HCT116 (cell line): ENCODE measurements around the gene GALNT18. TPM values are rescaled to one million over a fixed set of nuclear protein-coding genes. Genes with fewer than 3 reads are reported as not detected.

ENCODE experiments used
- ATAC-seq: fragments of 200-7000 bp; cut with Tn5 transposase; 2 replicates; pipeline ENCODE4 v1.9.1; 2020; ENCODE audit warnings: mild to moderate bottlenecking, moderate library complexity
- BruUV-seq: library from RNA; stranded (reverse); fragments of 400-500 nt; replicated peaks from 2 replicates; lab custom pipeline; 2021; lab: Mats Ljungman, UMichigan
- CTCF ChIA-PET: fragments of 300-600 bp; sonication (Branson Sonifier 250); formaldehyde crosslinking; loops from one replicate; lab custom pipeline; 2021; ENCODE audit warnings: antibody characterized with exemption; lab: Charles Lee
- POLR2A ChIA-PET: fragments of 300-600, 350-600 bp; sonication (Branson Sonifier 250); formaldehyde crosslinking; loops from one replicate; lab custom pipeline; 2021; ENCODE audit warnings: antibody characterized with exemption; lab: Charles Lee
- RAD21 ChIA-PET, 2 experiments: fragments of 300-600 bp; sonication (Branson Sonifier 250); formaldehyde crosslinking; loops; one replicate each; lab custom pipeline; 2023; ENCODE audit warnings: low total read pairs in 2 of 2; ENCODE audit not compliant: uncharacterized antibody in 2 of 2, unreplicated experiment in 2 of 2, low non-redundant PET in 1 of 2; lab: Charles Lee
- DNase-seq: peaks from one replicate; pipeline ENCODE4 v3.0.0-alpha.2; 2010; ENCODE audit warnings: low read depth, low spot score
- H2AFZ ChIP-seq: fragments of 200-600 bp; shearing (Covaris generic), sonication (generic); 2 replicates; pipeline ENCODE4 v1.6.1; 2017; ENCODE audit warnings: low read depth, mixed run types, mixed read lengths, antibody characterized with exemption, low read length; ENCODE audit not compliant: poor library complexity, severe bottlenecking
- H3K27ac ChIP-seq: 2 replicates; pipeline ENCODE4 v1.5.1; 2012; ENCODE audit warnings: low read depth, low read length
- H3K27me3 ChIP-seq: fragments of 200-600 bp; sonication (generic); 2 replicates; pipeline ENCODE4 v1.6.1; 2016; ENCODE audit warnings: mixed run types, low read length, mixed read lengths; ENCODE audit not compliant: insufficient read depth
- H3K36me3 ChIP-seq, 2 experiments: fragments of 200-500 bp in 1 of 2; fragments of 200-600 bp in 1 of 2; sonication (Bioruptor generic) in 1 of 2; sonication (generic) in 1 of 2; 2 replicates each; pipeline versions ENCODE4 v1.5.1 to v1.6.1; 2014 to 2016; ENCODE audit warnings: low read length in 2 of 2, inconsistent platforms in 1 of 2, mixed read lengths in 1 of 2, mixed run types in 1 of 2; ENCODE audit not compliant: insufficient read depth in 2 of 2, control insufficient read depth in 1 of 2
- H3K4me1 ChIP-seq, 2 experiments: fragments of 200-600 bp in 1 of 2; sonication (generic) in 1 of 2; 2 replicates each; pipeline versions ENCODE4 v1.5.1 to v1.6.1; 2012 to 2017; ENCODE audit warnings: low read length in 2 of 2, inconsistent platforms in 1 of 2, mild to moderate bottlenecking in 1 of 2, mixed read lengths in 1 of 2, mixed run types in 1 of 2, moderate library complexity in 1 of 2; ENCODE audit not compliant: insufficient read depth in 2 of 2, control insufficient read depth in 1 of 2
- H3K4me2 ChIP-seq: fragments of 200-600 bp; sonication (generic); 2 replicates; pipeline ENCODE4 v1.6.1; 2017; ENCODE audit warnings: mixed run types, low read length, mixed read lengths
- H3K4me3 ChIP-seq, 2 experiments: fragments of 200-600 bp in 1 of 2; sonication (generic) in 1 of 2; replicated peaks in 1 of 2; 2 replicates each; pipeline ENCODE4 v1.5.1; 2011 to 2016; ENCODE audit warnings: low read length in 2 of 2, control low read depth in 1 of 2, low read depth in 1 of 2, mild to moderate bottlenecking in 1 of 2, mixed read lengths in 1 of 2, mixed run types in 1 of 2
- H3K79me2 ChIP-seq: fragments of 200-600 bp; sonication (generic); 2 replicates; pipeline ENCODE4 v1.6.1; 2017; ENCODE audit warnings: mild to moderate bottlenecking, mixed run types, low read length, moderate library complexity, mixed read lengths; ENCODE audit not compliant: insufficient read depth
- H3K9ac ChIP-seq: fragments of 200-600 bp; sonication (generic); 2 replicates; pipeline ENCODE4 v1.6.1; 2016; ENCODE audit warnings: low read length, mixed read lengths
- H3K9me2 ChIP-seq: fragments of 200-600 bp; sonication (generic), shearing (Covaris generic); 2 replicates; pipeline ENCODE4 v1.6.1; 2017; ENCODE audit warnings: mixed run types, mild to moderate bottlenecking, moderate library complexity; ENCODE audit not compliant: insufficient read depth
- H3K9me3 ChIP-seq, 2 experiments: fragments of 200-500 bp in 1 of 2; fragments of 200-600 bp in 1 of 2; sonication (Bioruptor generic) in 1 of 2; sonication (generic) in 1 of 2; 2 replicates each; pipeline ENCODE4 v1.6.1; 2014 to 2017; ENCODE audit warnings: low read length in 2 of 2, mixed read lengths in 2 of 2, inconsistent platforms in 1 of 2, low read depth in 1 of 2, mild to moderate bottlenecking in 1 of 2, mixed run types in 1 of 2, moderate library complexity in 1 of 2; ENCODE audit not compliant: control insufficient read depth in 1 of 2, insufficient read depth in 1 of 2
- H4K20me1 ChIP-seq: fragments of 200-600 bp; sonication (generic), shearing (Covaris generic); 2 replicates; pipeline ENCODE4 v1.6.1; 2017; ENCODE audit warnings: mixed run types, mild to moderate bottlenecking, moderate library complexity; ENCODE audit not compliant: insufficient read depth
- EZH2 ChIP-seq: fragments of 200-600 bp; sonication (generic); IDR thresholded peaks from 2 replicates; pipeline ENCODE4 v1.6.1; 2017; ENCODE audit warnings: antibody characterized with exemption, mixed run types
- POLR2AphosphoS5 ChIP-seq: IDR thresholded peaks from 2 replicates; pipeline ENCODE4 v1.6.1; 2011; ENCODE audit warnings: mild to moderate bottlenecking, low read depth, low read length, moderate library complexity
- REST ChIP-seq: IDR thresholded peaks from 2 replicates; pipeline ENCODE4 v1.6.1; 2012; ENCODE audit warnings: low read depth
- TCF7L2 ChIP-seq: IDR thresholded peaks from 2 replicates; pipeline ENCODE4 v1.7.0; 2011; ENCODE audit warnings: borderline replicate concordance, inconsistent platforms; ENCODE audit not compliant: insufficient read depth, insufficient read length; ENCODE audit errors: extremely low read depth
- ZNF274 ChIP-seq: fragments of 200-500 bp; sonication (Bioruptor generic); IDR thresholded peaks from 2 replicates; pipeline ENCODE4 v1.6.1; 2014; ENCODE audit warnings: mild to moderate bottlenecking, low read depth, low read length, inconsistent platforms
- intact Hi-C: fragments of 100-400 bp; cut with micrococcal nuclease; formaldehyde crosslinking; loops from 2 replicates; pipeline ENCODE4 v1.10.0; 2022
- total RNA-seq: library from RNA; stranded (reverse); gene quantifications from one replicate; pipeline ENCODE4 v1.2.1, GENCODE V29; 2021; ENCODE audit not compliant: unreplicated experiment
- TF ChIP-seq, protein P1 (sequence below), 3 experiments: fragments of 200-600 bp in 1 of 3; sonication (generic) in 1 of 3; IDR thresholded peaks in 2 of 3; conservative IDR thresholded peaks in 1 of 3; 2 replicates each; pipeline ENCODE4 v1.5.1; 2012 to 2017; ENCODE audit warnings: low read depth in 2 of 3, low read length in 2 of 3, antibody characterized with exemption in 1 of 3, borderline replicate concordance in 1 of 3, control low read depth in 1 of 3, mild to moderate bottlenecking in 1 of 3, mixed read lengths in 1 of 3, mixed run types in 1 of 3, moderate library complexity in 1 of 3; ENCODE audit not compliant: insufficient read depth in 1 of 3

The GALNT18 gene
- total RNA-seq, 1 experiment from 2014 or later = 19.9 TPM

DNA sequence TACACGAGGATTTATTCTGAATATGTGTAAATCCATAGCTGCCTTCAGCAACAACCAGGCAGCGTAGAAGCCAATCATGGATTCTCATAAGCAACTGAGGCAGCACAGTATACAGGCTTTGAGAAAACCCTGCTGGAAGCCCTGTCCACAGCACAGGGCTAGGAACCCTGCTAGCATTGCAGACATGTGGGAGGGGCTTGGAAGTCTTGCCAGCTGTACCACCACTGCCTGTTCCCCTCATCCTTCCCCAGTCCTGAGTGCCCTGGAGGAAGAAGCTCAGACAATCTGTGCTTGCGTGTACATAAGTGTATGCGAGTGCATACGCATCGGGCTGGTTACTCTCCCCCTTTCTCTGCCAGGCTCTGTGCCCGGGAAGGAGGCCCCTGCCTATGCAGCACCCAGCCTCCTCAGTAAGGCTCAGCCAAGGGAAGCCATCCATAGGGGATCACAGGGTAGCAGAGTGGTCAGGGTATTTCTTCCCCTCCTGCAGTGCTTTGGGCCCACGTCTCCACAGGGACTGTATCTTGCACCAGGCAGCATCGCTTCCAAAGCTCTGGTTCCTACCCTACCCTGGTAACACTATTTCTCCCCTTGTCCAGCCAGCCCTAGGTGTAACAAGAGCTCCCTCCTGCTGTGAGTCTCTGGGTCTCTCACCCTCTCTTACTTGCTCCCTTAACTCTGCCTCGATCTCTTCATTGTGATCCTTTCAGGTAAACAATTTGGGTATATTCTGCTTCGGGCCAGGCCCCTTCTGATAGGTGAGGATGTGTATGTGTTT, 90.5 kb downstream of the GALNT18 start (continued):
- TF ChIP-seq, protein P1, sequence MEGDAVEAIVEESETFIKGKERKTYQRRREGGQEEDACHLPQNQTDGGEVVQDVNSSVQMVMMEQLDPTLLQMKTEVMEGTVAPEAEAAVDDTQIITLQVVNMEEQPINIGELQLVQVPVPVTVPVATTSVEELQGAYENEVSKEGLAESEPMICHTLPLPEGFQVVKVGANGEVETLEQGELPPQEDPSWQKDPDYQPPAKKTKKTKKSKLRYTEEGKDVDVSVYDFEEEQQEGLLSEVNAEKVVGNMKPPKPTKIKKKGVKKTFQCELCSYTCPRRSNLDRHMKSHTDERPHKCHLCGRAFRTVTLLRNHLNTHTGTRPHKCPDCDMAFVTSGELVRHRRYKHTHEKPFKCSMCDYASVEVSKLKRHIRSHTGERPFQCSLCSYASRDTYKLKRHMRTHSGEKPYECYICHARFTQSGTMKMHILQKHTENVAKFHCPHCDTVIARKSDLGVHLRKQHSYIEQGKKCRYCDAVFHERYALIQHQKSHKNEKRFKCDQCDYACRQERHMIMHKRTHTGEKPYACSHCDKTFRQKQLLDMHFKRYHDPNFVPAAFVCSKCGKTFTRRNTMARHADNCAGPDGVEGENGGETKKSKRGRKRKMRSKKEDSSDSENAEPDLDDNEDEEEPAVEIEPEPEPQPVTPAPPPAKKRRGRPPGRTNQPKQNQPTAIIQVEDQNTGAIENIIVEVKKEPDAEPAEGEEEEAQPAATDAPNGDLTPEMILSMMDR (IDR thresholded peaks at IDR 0.05 in 2 of 3, conservative IDR thresholded peaks at IDR 0.05 in 1 of 3; ENCODE audit: borderline replicate concordance in 1 of 3, insufficient read depth in 1 of 3, low read depth in 2 of 3, low read length in 2 of 3) = no peak
- TF ChIP-seq TCF7L2 (no peak), EZH2 (no peak), POLR2AphosphoS5 (no peak)

- no peak overlapping the region for H3K9ac ChIP-seq
- intact Hi-C loops = no loop called here
- ATAC-seq = no peak
- ChIA-PET CTCF (no interaction called here), POLR2A (no interaction called here), RAD21 (no interaction called here)
- TF ChIP-seq, protein P1 (IDR thresholded peaks at IDR 0.05 in 2 of 3, conservative IDR thresholded peaks at IDR 0.05 in 1 of 3; ENCODE audit: borderline replicate concordance in 1 of 3, insufficient read depth in 1 of 3, low read depth in 2 of 3, low read length in 2 of 3) = no peak
- TF ChIP-seq ZNF274 (no peak), TCF7L2 (no peak), REST (no peak)
- no peaks in the 10 kb centered on the region for H3K27me3 ChIP-seq
- no peaks in the 10 kb centered on the region for H3K9me3 ChIP-seq
- H3K36me3 ChIP-seq = no peaks in the 10 kb centered on the region
- H3K9me2 ChIP-seq = no peaks in the 10 kb centered on the region
- H3K4me3 ChIP-seq = no peak overlapping the region
- H3K4me1 ChIP-seq = no peaks in the 10 kb centered on the region
- no peak overlapping the region for H3K4me2 ChIP-seq
- H3K27ac ChIP-seq = no peak overlapping the region
- BruUV-seq = no TSS peak
- DNase-seq = no peak
- H2AFZ ChIP-seq = no peak overlapping the region
- H3K79me2 ChIP-seq = no peaks in the 10 kb centered on the region
- no peaks in the 10 kb centered on the region for H4K20me1 ChIP-seq
Observed at GRCh38 chr11:11528986-11529385, 92.8 kb downstream of the GALNT18 start.
